Measurements from ENCODE around the gene ATXN7L2.

ATXN7L2 gene

DNA sequence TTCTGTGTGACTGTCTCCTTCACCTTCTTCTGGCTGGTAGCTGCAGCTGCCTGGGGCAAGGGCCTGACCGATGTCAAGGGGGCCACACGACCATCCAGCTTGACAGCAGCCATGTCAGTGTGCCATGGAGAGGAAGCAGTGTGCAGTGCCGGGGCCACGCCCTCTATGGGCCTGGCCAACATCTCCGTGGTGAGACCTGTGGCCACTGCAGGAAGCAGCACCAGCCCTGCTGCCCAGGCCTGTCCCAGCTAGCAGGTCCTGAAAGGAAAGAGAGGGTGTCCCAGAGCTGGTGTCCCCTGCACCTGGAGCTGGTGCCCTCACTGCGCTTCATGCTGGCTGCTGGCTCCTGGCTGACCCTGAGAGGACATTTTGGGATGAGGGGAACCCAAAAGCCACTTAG, 5.9 kb upstream of the ATXN7L2 start:
- Histone ChIP-seq H3K4me2 (ENCODE audit: low read length) (no peak overlapping the region), H3K9me3 (ENCODE audit: control insufficient read depth, insufficient read depth, low read length) (no peaks in the 10 kb centered on the region), H3K27me3 (ENCODE audit: control insufficient read depth, low read length) (peaks cover 37% of the 10 kb centered on the region)

GRCh38 chr1:109478806-109479205, 4.9 kb upstream of the ATXN7L2 start:
- no peak for TF ChIP-seq EZH2phosphoT487 (IDR thresholded peaks at IDR 0.05; ENCODE audit: borderline replicate concordance, low read length)
- TF ChIP-seq CTCF (IDR thresholded peaks at IDR 0.05; ENCODE audit: low read depth, low read length, poor library complexity, severe bottlenecking): no peak
- Histone ChIP-seq H3K27ac (ENCODE audit: low read depth, low read length) (no peak overlapping the region), H3K4me1 (ENCODE audit: control insufficient read depth, low read length) (peaks cover 7% of the 10 kb centered on the region), H3K9me3 (ENCODE audit: control insufficient read depth, insufficient read depth, low read length) (no peaks in the 10 kb centered on the region), H3K4me3 (ENCODE audit: low read length) (no peak overlapping the region), H3K79me2 (ENCODE audit: control insufficient read depth, low read length) (no peaks in the 10 kb centered on the region), H3F3A (ENCODE audit: control insufficient read depth, insufficient read depth) (no peaks in the 10 kb centered on the region), H3K27me3 (ENCODE audit: control insufficient read depth, low read length) (peaks cover 36% of the 10 kb centered on the region), H3K4me2 (ENCODE audit: low read length) (no peak overlapping the region), H3K9me2 (replicated peaks; ENCODE audit: control insufficient read depth, low read length) (no peaks in the 10 kb centered on the region), H4K20me1 (ENCODE audit: control insufficient read depth, insufficient read depth, low read depth, low read length) (no peaks in the 10 kb centered on the region), H3K36me3 (ENCODE audit: control insufficient read depth, low read length) (no peaks in the 10 kb centered on the region)

More for the DNA sequence above, 5.9 kb upstream of the ATXN7L2 start:
- Histone ChIP-seq H3K27ac (ENCODE audit: low read depth, low read length) (no peak overlapping the region), H3K36me3 (ENCODE audit: control insufficient read depth, low read length) (no peaks in the 10 kb centered on the region), H3K4me1 (ENCODE audit: control insufficient read depth, low read length) (peaks cover under 1% of the 10 kb centered on the region), H3K4me3 (ENCODE audit: low read length) (no peak overlapping the region), H3K79me2 (ENCODE audit: control insufficient read depth, low read length) (no peaks in the 10 kb centered on the region), H3F3A (ENCODE audit: control insufficient read depth, insufficient read depth) (no peaks in the 10 kb centered on the region), H4K20me1 (ENCODE audit: control insufficient read depth, insufficient read depth, low read depth, low read length) (no peaks in the 10 kb centered on the region), H3K9me2 (replicated peaks; ENCODE audit: control insufficient read depth, low read length) (no peaks in the 10 kb centered on the region)
- TF ChIP-seq CTCF (IDR thresholded peaks at IDR 0.05; ENCODE audit: low read depth, low read length, poor library complexity, severe bottlenecking): no peak
- TF ChIP-seq EZH2phosphoT487 (IDR thresholded peaks at IDR 0.05; ENCODE audit: borderline replicate concordance, low read length): no peak

DNA sequence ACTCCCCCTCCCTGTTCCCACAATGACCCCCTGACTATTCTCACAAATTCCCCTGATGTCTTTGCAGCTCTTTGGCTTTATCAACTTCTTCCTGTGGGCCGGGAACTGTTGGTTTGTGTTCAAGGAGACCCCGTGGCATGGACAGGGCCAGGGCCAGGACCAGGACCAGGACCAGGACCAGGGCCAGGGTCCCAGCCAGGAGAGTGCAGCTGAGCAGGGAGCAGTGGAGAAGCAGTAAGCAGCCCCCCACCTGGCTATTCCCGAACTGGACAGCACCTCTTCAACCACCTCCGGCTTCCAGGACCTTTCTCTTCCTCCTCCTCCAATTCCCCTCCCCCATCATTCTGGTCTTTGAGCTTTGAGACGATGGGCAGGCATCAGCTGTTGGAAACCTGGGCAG, 4.4 kb upstream of the ATXN7L2 start:
- peaks cover 8% of the 10 kb centered on the region for H3K4me1 ChIP-seq (ENCODE audit: control insufficient read depth, low read length)
- H3K9me3 ChIP-seq (ENCODE audit: control insufficient read depth, insufficient read depth, low read length): no peaks in the 10 kb centered on the region
- H3K79me2 ChIP-seq (ENCODE audit: control insufficient read depth, low read length): peaks cover 2% of the 10 kb centered on the region
- no peaks in the 10 kb centered on the region for H3K9me2 ChIP-seq (replicated peaks; ENCODE audit: control insufficient read depth, low read length)
- H3K27me3 ChIP-seq (ENCODE audit: control insufficient read depth, low read length): peaks cover 36% of the 10 kb centered on the region
- no peaks in the 10 kb centered on the region for H4K20me1 ChIP-seq (ENCODE audit: control insufficient read depth, insufficient read depth, low read depth, low read length)
- no peak overlapping the region for H3K4me2 ChIP-seq (ENCODE audit: low read length)
- TF ChIP-seq EZH2phosphoT487 (IDR thresholded peaks at IDR 0.05; ENCODE audit: borderline replicate concordance, low read length): no peak
- TF ChIP-seq CTCF (IDR thresholded peaks at IDR 0.05; ENCODE audit: low read depth, low read length, poor library complexity, severe bottlenecking): no peak
- no peak overlapping the region for H3K4me3 ChIP-seq (ENCODE audit: low read length)
- H3K27ac ChIP-seq (ENCODE audit: low read depth, low read length): no peak overlapping the region
- H3K36me3 ChIP-seq (ENCODE audit: control insufficient read depth, low read length): no peaks in the 10 kb centered on the region
- no peaks in the 10 kb centered on the region for H3F3A ChIP-seq (ENCODE audit: control insufficient read depth, insufficient read depth)

- H3K9me3 ChIP-seq (ENCODE audit: control insufficient read depth, insufficient read depth, low read length): no peaks in the 10 kb centered on the region
- H4K20me1 ChIP-seq (ENCODE audit: control insufficient read depth, insufficient read depth, low read depth, low read length): no peaks in the 10 kb centered on the region
- TF ChIP-seq EZH2phosphoT487 (IDR thresholded peaks at IDR 0.05; ENCODE audit: borderline replicate concordance, low read length): no peak
- no peaks in the 10 kb centered on the region for H3F3A ChIP-seq (ENCODE audit: control insufficient read depth, insufficient read depth)
- H3K9me2 ChIP-seq (replicated peaks; ENCODE audit: control insufficient read depth, low read length): no peaks in the 10 kb centered on the region
- H3K79me2 ChIP-seq (ENCODE audit: control insufficient read depth, low read length): peaks cover 8% of the 10 kb centered on the region
- no peak overlapping the region for H3K4me2 ChIP-seq (ENCODE audit: low read length)
- no peak overlapping the region for H3K27ac ChIP-seq (ENCODE audit: low read depth, low read length)
- peaks cover 36% of the 10 kb centered on the region for H3K27me3 ChIP-seq (ENCODE audit: control insufficient read depth, low read length)
- H3K36me3 ChIP-seq (ENCODE audit: control insufficient read depth, low read length): no peaks in the 10 kb centered on the region
- peaks cover 14% of the 10 kb centered on the region for H3K4me1 ChIP-seq (ENCODE audit: control insufficient read depth, low read length)
- H3K4me3 ChIP-seq (ENCODE audit: low read length): no peak overlapping the region
These were observed 3.8 kb upstream of the ATXN7L2 start for GRCh38 chr1:109479901-109480300.

Measured in DOHH2 (cell line).